Nephron progenitor cell (in vitro differentiated cells): ENCODE measurements around the gene HOXC10.

Experiments used
- DNase-seq: peaks from one replicate; pipeline ENCODE4 v3.0.0; 2021
- H3K27ac Mint-ChIP-seq: 2 replicates; pipeline ENCODE4 v1.8.0; 2021; ENCODE audit warnings: mild to moderate bottlenecking, moderate library complexity, mixed read lengths
- H3K27me3 Mint-ChIP-seq: 2 replicates; pipeline ENCODE4 v1.8.0; 2021; ENCODE audit warnings: mild to moderate bottlenecking, low read depth, mixed read lengths; ENCODE audit not compliant: poor library complexity
- H3K36me3 Mint-ChIP-seq: 2 replicates; pipeline ENCODE4 v1.8.0; 2021; ENCODE audit warnings: low read depth, mixed read lengths
- H3K4me1 Mint-ChIP-seq: 2 replicates; pipeline ENCODE4 v1.8.0; 2021; ENCODE audit warnings: mixed read lengths
- H3K4me3 Mint-ChIP-seq: 2 replicates; pipeline ENCODE4 v1.8.0; 2021; ENCODE audit warnings: mild to moderate bottlenecking, moderate library complexity, mixed read lengths
- H3K9me3 Mint-ChIP-seq: 2 replicates; pipeline ENCODE4 v1.8.0; 2021; ENCODE audit warnings: mild to moderate bottlenecking, moderate library complexity, mixed read lengths
- CTCF ChIP-seq: fragments of 200-600 bp; sonication (generic); IDR thresholded peaks from 2 replicates; pipeline ENCODE4 v1.5.0; 2021; ENCODE audit warnings: antibody characterized with exemption

The HOXC10 gene

GRCh38 chr12:53956914-53957536 is 27.9 kb upstream of the HOXC10 start:
- Mint-ChIP-seq H3K27me3 (peaks cover 100% of the 10 kb centered on the region), H3K27ac (no peak overlapping the region), H3K4me3 (no peak overlapping the region), H3K4me1 (peaks cover 17% of the 10 kb centered on the region), H3K36me3 (no peaks in the 10 kb centered on the region), H3K9me3 (no peaks in the 10 kb centered on the region)
- no peak for DNase-seq
- no peak for TF ChIP-seq CTCF

GRCh38 chr12:53958128-53958527 is 26.8 kb upstream of the HOXC10 start:
- H3K27me3 Mint-ChIP-seq: peaks cover 100% of the 10 kb centered on the region

GRCh38 chr12:53959314-53959713 is 25.6 kb upstream of the HOXC10 start:
- H3K4me3 Mint-ChIP-seq: no peak overlapping the region
- TF ChIP-seq CTCF: no peak
- no peaks in the 10 kb centered on the region for H3K9me3 Mint-ChIP-seq
- no peak for DNase-seq
- peaks cover 100% of the 10 kb centered on the region for H3K27me3 Mint-ChIP-seq
- H3K36me3 Mint-ChIP-seq: no peaks in the 10 kb centered on the region
- H3K27ac Mint-ChIP-seq: no peak overlapping the region
- peaks cover 18% of the 10 kb centered on the region for H3K4me1 Mint-ChIP-seq

More at GRCh38 chr12:53958128-53958527, 26.8 kb upstream of the HOXC10 start:
- H3K36me3 Mint-ChIP-seq: no peaks in the 10 kb centered on the region
- H3K4me1 Mint-ChIP-seq: peaks cover 16% of the 10 kb centered on the region
- DNase-seq: no peak
- no peak for TF ChIP-seq CTCF
- no peak overlapping the region for H3K27ac Mint-ChIP-seq
- no peak overlapping the region for H3K4me3 Mint-ChIP-seq
- H3K9me3 Mint-ChIP-seq: no peaks in the 10 kb centered on the region

GRCh38 chr12:53960187-53961024 is 24.5 kb upstream of the HOXC10 start:
- Mint-ChIP-seq H3K36me3 (no peaks in the 10 kb centered on the region), H3K27me3 (peaks cover 100% of the 10 kb centered on the region), H3K4me3 (no peak overlapping the region), H3K9me3 (no peaks in the 10 kb centered on the region), H3K27ac (no peak overlapping the region), H3K4me1 (peaks cover 23% of the 10 kb centered on the region)
- TF ChIP-seq CTCF: no peak
- DNase-seq: no peak

GRCh38 chr12:53961025-53961761 is 23.8 kb upstream of the HOXC10 start:
- no peaks in the 10 kb centered on the region for H3K36me3 Mint-ChIP-seq
- H3K27ac Mint-ChIP-seq: no peak overlapping the region
- no peak overlapping the region for H3K4me3 Mint-ChIP-seq
- peaks cover 22% of the 10 kb centered on the region for H3K4me1 Mint-ChIP-seq
- H3K27me3 Mint-ChIP-seq: peaks cover 100% of the 10 kb centered on the region
- no peaks in the 10 kb centered on the region for H3K9me3 Mint-ChIP-seq
- no peak for TF ChIP-seq CTCF
- peak; percentile 79 for DNase-seq
